Right lobe of liver (tissue), 6 donors: Measurements from ENCODE around the gene FAM174C. TPM values are rescaled to one million over a fixed set of nuclear protein-coding genes. Genes with fewer than 3 reads are reported as not detected.
"Not testable (repeated sequence)": the region's sequence is repeated elsewhere in the genome, so short reads cannot be mapped to it uniquely, and the experiment has no call there.

ENCODE experiments used
- ATAC-seq, 4 donors: fragments of 200-7000 bp; cut with Tn5 transposase; one replicate each; pipeline ENCODE4 v1.9.1; 2020; ENCODE audit warnings: mild to moderate bottlenecking in 4 of 4, moderate library complexity in 4 of 4
- DNase-seq, 3 donors: peaks; one replicate each; pipeline ENCODE4 v3.0.0-alpha.2; 2020
- H3K27ac ChIP-seq, 3 donors: fragments of 200-600 bp; one replicate each; pipeline ENCODE4 v1.8.0; 2022
- H3K27me3 ChIP-seq, 2 donors: fragments of 200-600 bp; one replicate each; pipeline ENCODE4 v1.8.0; 2022
- H3K36me3 ChIP-seq, 4 donors: fragments of 200-600 bp; sonication (generic) in 1 of 4; one replicate each; pipeline versions ENCODE4 v1.5.1 to v1.8.0; 2017 to 2022; ENCODE audit warnings: control low read depth in 1 of 4
- H3K4me1 ChIP-seq, 4 donors: fragments of 200-600 bp; sonication (generic) in 1 of 4; one replicate each; pipeline versions ENCODE4 v1.5.1 to v1.8.0; 2017 to 2022; ENCODE audit warnings: control low read depth in 1 of 4
- H3K4me3 ChIP-seq, 3 donors: fragments of 200-600 bp; one replicate each; pipeline ENCODE4 v1.8.0; 2022
- H3K9me3 ChIP-seq, 4 donors: fragments of 200-600 bp; sonication (generic) in 1 of 4; one replicate each; pipeline versions ENCODE4 v1.5.1 to v1.8.0; 2017 to 2022; ENCODE audit warnings: control low read depth in 1 of 4
- POLR2A ChIP-seq: fragments of 450-650 bp; IDR thresholded peaks from one replicate; pipeline ENCODE4 v1.6.1; 2017; ENCODE audit warnings: antibody characterized with exemption, mild to moderate bottlenecking
- WGBS: methylation state at CpG from one replicate; pipeline ENCODE4 v1.1.6; 2018; ENCODE audit warnings: low coverage, low lambda C conversion rate; ENCODE audit not compliant: insufficient coverage; ENCODE audit errors: missing lambda C conversion rate; 5-methylcytosine and 5-hydroxymethylcytosine counted together
- intact Hi-C, 2 donors: fragments of 100-400 bp; cut with DNase I; formaldehyde crosslinking; loops; one replicate each; pipeline versions ENCODE4 v1.11.2 to v1.14.1; 2022
- total RNA-seq, 6 experiments: library from RNA; depleted of rRNA in 2 of 6; stranded (reverse); fragments of >200 nt in 2 of 6; fragmentation: NEBNext Ultra II Directional in 3 of 6; extraction: Animal tissue kit (Norgen Biotek cat#: 25700) in 3 of 6; gene quantifications; one replicate each; pipeline versions ENCODE4 v1.1.0 to v1.2.4, GENCODE V29; 2016 to 2023
- TF ChIP-seq, protein P1 (sequence below), 4 donors: fragments of 200-600 bp in 3 of 4; fragments of 450-650 bp in 1 of 4; IDR thresholded peaks; one replicate each; pipeline versions ENCODE4 v1.5.1 to v1.8.0; 2016 to 2022; ENCODE audit warnings: antibody characterized with exemption in 4 of 4, mild to moderate bottlenecking in 2 of 4
- donor health status: DM: no; HTN: yes; CAD: no.
- donor health status: DM: no; HTN: no; CAD: no.
- donor health status: DM: no; HTN: no; CAD: no.
- donor health status: DM: no; HTN: yes; CAD: no.
- donor health status: DM: no; HTN: yes; CAD: no.

The FAM174C gene
- total RNA-seq, 6 experiments from 2014 or later, result 34.0 to 103 (median 43.8) TPM

DNA sequence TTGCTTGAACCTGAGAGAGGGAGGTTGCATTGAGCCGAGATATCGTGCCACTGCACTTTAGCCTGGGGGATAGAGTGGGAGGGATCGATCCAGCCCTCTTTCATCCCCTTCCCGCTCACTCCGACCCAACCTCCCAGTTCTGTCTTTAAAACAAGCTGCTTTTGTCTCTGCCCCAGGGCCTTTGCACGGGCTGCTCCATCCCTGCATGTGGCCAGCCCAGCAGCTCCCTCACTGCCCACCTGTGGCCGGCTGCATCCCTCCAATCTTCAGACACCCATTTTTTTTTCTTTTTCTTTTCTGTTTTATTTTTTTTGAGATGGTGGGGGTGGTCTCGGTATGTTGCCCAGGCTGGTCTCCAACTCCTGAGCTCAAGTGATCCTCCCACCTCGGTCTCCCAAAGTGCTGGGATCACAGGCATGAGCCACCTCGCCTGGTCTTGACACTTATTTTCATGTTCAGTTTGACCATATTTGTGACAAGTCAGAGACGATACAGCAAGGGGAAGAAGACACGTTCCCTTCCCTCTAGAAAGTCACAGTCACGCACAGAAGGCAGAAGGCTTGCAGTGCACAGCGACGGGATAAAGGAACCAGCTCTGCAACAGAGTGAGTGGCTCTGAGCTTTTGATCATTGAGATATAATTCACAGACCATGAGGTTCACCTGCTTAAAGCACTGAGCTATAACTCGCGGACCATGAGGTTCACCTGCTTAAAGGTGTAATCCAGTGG, 42.1 kb downstream of the FAM174C start:
- H3K4me3 ChIP-seq, result no peak overlapping the region
- peaks cover 0 to 7% (median 0%) of the 10 kb centered on the region in 4 donors for H3K4me1 ChIP-seq
- H3K36me3 ChIP-seq, result no peaks in the 10 kb centered on the region
- intact Hi-C loops, result no loop called here
- H3K27ac ChIP-seq, result no peak overlapping the region
- no peaks in the 10 kb centered on the region for H3K9me3 ChIP-seq
- H3K27me3 ChIP-seq, result no peaks in the 10 kb centered on the region
- ATAC-seq (no peak), DNase-seq (no peak)
- 59% methylated on average over 10 of the region's 17 CpGs for whole genome bisulfite sequencing
- TF ChIP-seq, protein P1, sequence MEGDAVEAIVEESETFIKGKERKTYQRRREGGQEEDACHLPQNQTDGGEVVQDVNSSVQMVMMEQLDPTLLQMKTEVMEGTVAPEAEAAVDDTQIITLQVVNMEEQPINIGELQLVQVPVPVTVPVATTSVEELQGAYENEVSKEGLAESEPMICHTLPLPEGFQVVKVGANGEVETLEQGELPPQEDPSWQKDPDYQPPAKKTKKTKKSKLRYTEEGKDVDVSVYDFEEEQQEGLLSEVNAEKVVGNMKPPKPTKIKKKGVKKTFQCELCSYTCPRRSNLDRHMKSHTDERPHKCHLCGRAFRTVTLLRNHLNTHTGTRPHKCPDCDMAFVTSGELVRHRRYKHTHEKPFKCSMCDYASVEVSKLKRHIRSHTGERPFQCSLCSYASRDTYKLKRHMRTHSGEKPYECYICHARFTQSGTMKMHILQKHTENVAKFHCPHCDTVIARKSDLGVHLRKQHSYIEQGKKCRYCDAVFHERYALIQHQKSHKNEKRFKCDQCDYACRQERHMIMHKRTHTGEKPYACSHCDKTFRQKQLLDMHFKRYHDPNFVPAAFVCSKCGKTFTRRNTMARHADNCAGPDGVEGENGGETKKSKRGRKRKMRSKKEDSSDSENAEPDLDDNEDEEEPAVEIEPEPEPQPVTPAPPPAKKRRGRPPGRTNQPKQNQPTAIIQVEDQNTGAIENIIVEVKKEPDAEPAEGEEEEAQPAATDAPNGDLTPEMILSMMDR (IDR thresholded peaks at IDR 0.05), result no peak
- no peak for TF ChIP-seq POLR2A

GRCh38 chr19:1318678-1319471, 43.5 kb downstream of the FAM174C start:
- intact Hi-C loops, result no loop called here
- no peak overlapping the region for H3K4me3 ChIP-seq
- DNase-seq (no peak), ATAC-seq (no peak)
- TF ChIP-seq, protein P1 (IDR thresholded peaks at IDR 0.05), result no peak
- TF ChIP-seq POLR2A, result no peak
- H3K27ac ChIP-seq, result no peak overlapping the region
- H3K4me1 ChIP-seq, result peaks cover 0 to 7% (median 0%) of the 10 kb centered on the region in 4 donors
- WGBS, result 41% methylated on average over 20 of the region's 46 CpGs
- no peaks in the 10 kb centered on the region for H3K9me3 ChIP-seq
- H3K27me3 ChIP-seq, result no peaks in the 10 kb centered on the region
- no peaks in the 10 kb centered on the region for H3K36me3 ChIP-seq

- H3K27me3 ChIP-seq, H3K4me3 ChIP-seq, ATAC-seq, intact Hi-C loops, H3K36me3 ChIP-seq, H3K27ac ChIP-seq, DNase-seq, H3K9me3 ChIP-seq: not testable (repeated sequence)
- WGBS, result 90% methylated on average over 3 of the region's 3 CpGs
- peaks cover 0 to 15% (median 4%) of the 10 kb centered on the region in 4 donors for H3K4me1 ChIP-seq
Observed at GRCh38 chr19:1320282-1320650, 44.9 kb downstream of the FAM174C start.

- H3K4me1 ChIP-seq, result peaks cover 0 to 11% (median 5%) of the 10 kb centered on the region in 4 donors
- TF ChIP-seq POLR2A, result no peak
- no peaks in the 10 kb centered on the region for H3K9me3 ChIP-seq
- H3K36me3 ChIP-seq, result no peaks in the 10 kb centered on the region
- WGBS, result 69% methylated on average over 8 of the region's 9 CpGs
- ATAC-seq, result peak in 1 of 4 donors; percentile 36
- no peak for DNase-seq
- intact Hi-C loops, result no loop called here
- no peak overlapping the region for H3K4me3 ChIP-seq
- no peak overlapping the region for H3K27ac ChIP-seq
- no peaks in the 10 kb centered on the region for H3K27me3 ChIP-seq
Observed at GRCh38 chr19:1321539-1321938, 46.2 kb downstream of the FAM174C start.

- H3K4me3 ChIP-seq, result no peak overlapping the region
- no peaks in the 10 kb centered on the region for H3K9me3 ChIP-seq
- H3K27me3 ChIP-seq, result no peaks in the 10 kb centered on the region
- no peaks in the 10 kb centered on the region for H3K36me3 ChIP-seq
- ATAC-seq (no peak), DNase-seq (no peak)
- H3K27ac ChIP-seq, result no peak overlapping the region
- WGBS, result 94% methylated on average over 3 of the region's 16 CpGs
- H3K4me1 ChIP-seq, result peaks cover 0 to 11% (median 5%) of the 10 kb centered on the region in 4 donors
- TF ChIP-seq, protein P1 (IDR thresholded peaks at IDR 0.05), result no peak
- TF ChIP-seq POLR2A, result no peak
- intact Hi-C loops, result no loop called here
Observed at GRCh38 chr19:1322198-1322981, 47.1 kb downstream of the FAM174C start.
